ENCODE measurements around the gene COX17.

DNA sequence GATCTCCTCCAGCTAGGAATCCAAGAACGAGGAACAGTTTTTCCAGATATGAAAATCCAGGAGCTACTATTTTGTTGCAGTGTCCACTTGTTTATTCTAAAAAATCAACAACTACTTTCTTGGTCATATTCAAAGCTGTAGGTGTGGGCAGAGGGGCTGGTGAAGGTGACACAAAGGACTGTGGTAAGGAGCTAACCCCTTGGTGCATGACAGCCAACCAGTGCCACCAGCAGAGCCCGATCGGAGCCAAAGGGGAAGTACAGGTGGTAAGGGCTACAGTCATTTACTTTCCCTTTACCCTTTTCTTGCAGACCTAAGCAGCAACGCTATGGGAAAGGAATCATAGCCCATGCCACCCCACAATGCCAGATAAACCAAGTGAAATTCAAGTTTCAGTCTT, 48.8 kb downstream of the COX17 start:
- TF ChIP-seq, protein P1, sequence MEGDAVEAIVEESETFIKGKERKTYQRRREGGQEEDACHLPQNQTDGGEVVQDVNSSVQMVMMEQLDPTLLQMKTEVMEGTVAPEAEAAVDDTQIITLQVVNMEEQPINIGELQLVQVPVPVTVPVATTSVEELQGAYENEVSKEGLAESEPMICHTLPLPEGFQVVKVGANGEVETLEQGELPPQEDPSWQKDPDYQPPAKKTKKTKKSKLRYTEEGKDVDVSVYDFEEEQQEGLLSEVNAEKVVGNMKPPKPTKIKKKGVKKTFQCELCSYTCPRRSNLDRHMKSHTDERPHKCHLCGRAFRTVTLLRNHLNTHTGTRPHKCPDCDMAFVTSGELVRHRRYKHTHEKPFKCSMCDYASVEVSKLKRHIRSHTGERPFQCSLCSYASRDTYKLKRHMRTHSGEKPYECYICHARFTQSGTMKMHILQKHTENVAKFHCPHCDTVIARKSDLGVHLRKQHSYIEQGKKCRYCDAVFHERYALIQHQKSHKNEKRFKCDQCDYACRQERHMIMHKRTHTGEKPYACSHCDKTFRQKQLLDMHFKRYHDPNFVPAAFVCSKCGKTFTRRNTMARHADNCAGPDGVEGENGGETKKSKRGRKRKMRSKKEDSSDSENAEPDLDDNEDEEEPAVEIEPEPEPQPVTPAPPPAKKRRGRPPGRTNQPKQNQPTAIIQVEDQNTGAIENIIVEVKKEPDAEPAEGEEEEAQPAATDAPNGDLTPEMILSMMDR (IDR thresholded peaks at IDR 0.05; ENCODE audit: borderline replicate concordance, extremely low read depth, low read length, poor library complexity, severe bottlenecking): no peak
- TF ChIP-seq EZH2 (IDR thresholded peaks at IDR 0.05; ENCODE audit: borderline replicate concordance, low read depth, low read length, severe bottlenecking): no peak
